Stimulated activated CD4-positive, alpha-beta T cell treated with anti-CD3 and anti-CD28 coated beads, Interleukin-2, amount 100 ng/mL, for 48 hours (primary cell): ENCODE measurements around the gene APOM.

Experiments
- DNase-seq, 2 donors: peaks; one replicate each; pipeline ENCODE4 v3.0.0-alpha.2; 2020

Gene APOM

GRCh38 chr6:31655349-31656237, at the start of gene APOM:
Gene APOM (plus strand): TSS chr6:31655894. CDS start chr6:31655967, 73 bp downstream.
- no peak for DNase-seq

- no peak for DNase-seq
Observed at GRCh38 chr6:31607317-31607716, 48.4 kb upstream of the APOM start.

- DNase-seq: no peak
Observed at GRCh38 chr6:31609519-31610406, 45.9 kb upstream of the APOM start.

- DNase-seq: no peak
Observed at GRCh38 chr6:31610968-31611367, 44.7 kb upstream of the APOM start.

- no peak for DNase-seq
Observed at GRCh38 chr6:31614075-31614619, 41.5 kb upstream of the APOM start.

GRCh38 chr6:31614684-31615578, 40.8 kb upstream of the APOM start, which contains the start of gene AIF1:
Gene AIF1 (plus strand): TSS chr6:31615234. CDS start chr6:31615330, 96 bp downstream.
- DNase-seq: no peak

- DNase-seq: no peak
Observed at GRCh38 chr6:31615748-31616147, 39.9 kb upstream of the APOM start.

GRCh38 chr6:31617010-31617409, 38.7 kb upstream of the APOM start:
- no peak for DNase-seq

GRCh38 chr6:31619805-31620585, 35.7 kb upstream of the APOM start:
- DNase-seq: peak; percentile 93 to 94

GRCh38 chr6:31620586-31621319, 34.9 kb upstream of the APOM start, which contains the start of gene PRRC2A:
Gene PRRC2A (plus strand): TSS chr6:31620715. CDS start chr6:31622790, 2,075 bp downstream.
- peak; percentile 76 to 97 for DNase-seq

GRCh38 chr6:31621320-31621939, 34.3 kb upstream of the APOM start:
- DNase-seq: no peak

GRCh38 chr6:31621991-31622390, 33.7 kb upstream of the APOM start:
- no peak for DNase-seq

- DNase-seq: no peak
Observed at GRCh38 chr6:31622684-31623091, 33.0 kb upstream of the APOM start.

- no peak for DNase-seq
Observed at GRCh38 chr6:31624070-31624469, 31.6 kb upstream of the APOM start.

- no peak for DNase-seq
Observed at GRCh38 chr6:31626952-31627351, 28.7 kb upstream of the APOM start.

GRCh38 chr6:31627690-31628287, 27.9 kb upstream of the APOM start:
- no peak for DNase-seq

- no peak for DNase-seq
Observed at GRCh38 chr6:31629014-31629413, 26.7 kb upstream of the APOM start.

- no peak for DNase-seq
Observed at GRCh38 chr6:31630177-31630934, 25.3 kb upstream of the APOM start.

GRCh38 chr6:31631209-31631608, 24.5 kb upstream of the APOM start:
- DNase-seq: no peak
